Stimulated activated CD4-positive, alpha-beta T cell treated with anti-CD3 and anti-CD28 coated beads, Interleukin-15, amount 100 ng/mL, for 1 hour (primary cell): ENCODE results near the gene GNMT.

ENCODE experiments used
- DNase-seq, 2 donors: peaks; one replicate each; pipeline ENCODE4 v3.0.0-alpha.2; 2020; ENCODE audit warnings: low read depth in 1 of 2, low spot score in 1 of 2

The GNMT gene

GRCh38 chr6:42960243-42961019 is at the start of gene GNMT:
GNMT (plus strand) TSS chr6:42960754; CDS start chr6:42960768, 14 bp downstream.
- no peak for DNase-seq

GRCh38 chr6:42911171-42912021 is 49.2 kb upstream of the GNMT start:
- DNase-seq = no peak

- no peak for DNase-seq
Observed at GRCh38 chr6:42914546-42914945, 46.0 kb upstream of the GNMT start.

- no peak for DNase-seq
Observed at GRCh38 chr6:42915732-42916131, 44.8 kb upstream of the GNMT start, which contains the start of gene PTCRA. PTCRA (plus strand) TSS chr6:42916053; CDS start chr6:42916070, 17 bp downstream.

- DNase-seq = no peak
Observed at GRCh38 chr6:42916288-42916687, 44.3 kb upstream of the GNMT start.

- DNase-seq = no peak
Observed at GRCh38 chr6:42921801-42922200, 38.8 kb upstream of the GNMT start.

- no peak for DNase-seq
Observed at GRCh38 chr6:42923666-42924065, 36.9 kb upstream of the GNMT start.

GRCh38 chr6:42925248-42925857 is 35.2 kb upstream of the GNMT start:
- no peak for DNase-seq

- DNase-seq = peak; percentile 80 to 88
Observed at GRCh38 chr6:42928986-42929820, 31.4 kb upstream of the GNMT start, which contains the start of gene CNPY3. CNPY3 (plus strand) TSS chr6:42929480; CDS start chr6:42929571, 91 bp downstream.

GRCh38 chr6:42929821-42930360 is 30.7 kb upstream of the GNMT start:
- peak; percentile 32 to 38 for DNase-seq

GRCh38 chr6:42932412-42932811 is 28.1 kb upstream of the GNMT start:
- DNase-seq = no peak

GRCh38 chr6:42933205-42933604 is 27.3 kb upstream of the GNMT start:
- DNase-seq = no peak

GRCh38 chr6:42935322-42935721 is 25.2 kb upstream of the GNMT start:
- no peak for DNase-seq

GRCh38 chr6:42936398-42936797 is 24.2 kb upstream of the GNMT start:
- no peak for DNase-seq

GRCh38 chr6:42937548-42938427 is 22.8 kb upstream of the GNMT start:
- DNase-seq = no peak

- no peak for DNase-seq
Observed at GRCh38 chr6:42938428-42938796, 22.1 kb upstream of the GNMT start.

GRCh38 chr6:42938987-42939809 is 21.4 kb upstream of the GNMT start:
- DNase-seq = no peak

- DNase-seq = no peak
Observed at GRCh38 chr6:42939810-42940167, 20.8 kb upstream of the GNMT start.
